ENCODE measurements around the gene AUP1.

Gene AUP1

GRCh38 chr2:74502147-74502719 is 27.3 kb downstream of the AUP1 start:
- POLR2A ChIA-PET, result interaction anchor here (1.3 to 2.9 kb wide), 3 partner anchors 8 to 29 kb away, joined by 3 to 18 read pairs (median 9); partner anchors contain the start of genes CCDC142 and TTC31
- CTCF ChIA-PET, result no interaction called here
- peak; percentile 23 for DNase-seq (ENCODE audit: extremely low spot score)
- TF ChIP-seq FOXA1 (IDR thresholded peaks at IDR 0.05) (no peak), SUZ12 (IDR thresholded peaks at IDR 0.05) (no peak), BHLHE40 (IDR thresholded peaks at IDR 0.05; ENCODE audit: borderline replicate concordance) (no peak), HDGF (IDR thresholded peaks at IDR 0.05; ENCODE audit: borderline replicate concordance) (no peak), PKNOX1 (IDR thresholded peaks at IDR 0.05) (no peak), ELF4 (IDR thresholded peaks at IDR 0.05) (no peak), CTBP1 (IDR thresholded peaks at IDR 0.05; ENCODE audit: borderline replicate concordance) (no peak), NFRKB (IDR thresholded peaks at IDR 0.05) (no peak), ZNF384 (IDR thresholded peaks at IDR 0.05) (no peak)

- no peak for DNase-seq (ENCODE audit: extremely low spot score)
- TF ChIP-seq HDGF (IDR thresholded peaks at IDR 0.05; ENCODE audit: borderline replicate concordance) (no peak), LEF1 (IDR thresholded peaks at IDR 0.05; ENCODE audit: borderline replicate concordance) (no peak), CTBP1 (IDR thresholded peaks at IDR 0.05; ENCODE audit: borderline replicate concordance) (no peak), FOXA1 (IDR thresholded peaks at IDR 0.05) (no peak), TARDBP (IDR thresholded peaks at IDR 0.05) (no peak), SP1 (IDR thresholded peaks at IDR 0.05) (no peak), PKNOX1 (IDR thresholded peaks at IDR 0.05) (no peak), SUZ12 (IDR thresholded peaks at IDR 0.05) (no peak), FOXM1 (IDR thresholded peaks at IDR 0.05; ENCODE audit: borderline replicate concordance) (no peak), ARNT (IDR thresholded peaks at IDR 0.05) (no peak), BHLHE40 (IDR thresholded peaks at IDR 0.05; ENCODE audit: borderline replicate concordance) (no peak), NFRKB (IDR thresholded peaks at IDR 0.05) (no peak), L3MBTL2 (conservative IDR thresholded peaks at IDR 0.05) (no peak), ZNF384 (IDR thresholded peaks at IDR 0.05) (no peak), ELF4 (IDR thresholded peaks at IDR 0.05) (no peak), FOXK2 (IDR thresholded peaks at IDR 0.05) (no peak)
- ChIA-PET POLR2A (interaction anchor here (1.0 to 2.9 kb wide), 5 partner anchors 9 to 87 kb away, joined by 3 to 18 read pairs (median 5); partner anchors contain the start of genes CCDC142 and TTC31), CTCF (interaction anchor here (0.6 kb wide), 1 partner anchor 15 kb away, joined by 5 read pairs; no protein-coding TSS in a partner anchor)
Measured at GRCh38 chr2:74501335-74502071, 28.0 kb downstream of the AUP1 start.

GRCh38 chr2:74500578-74500946 is 28.9 kb downstream of the AUP1 start:
- no peak for TF ChIP-seq ZNF384 (IDR thresholded peaks at IDR 0.05)
- TF ChIP-seq PKNOX1 (IDR thresholded peaks at IDR 0.05), result no peak
- POLR2A ChIA-PET, result interaction anchor here (1.0 to 2.9 kb wide), 5 partner anchors 10 to 88 kb away, joined by 3 to 18 read pairs (median 5); partner anchors contain the start of genes CCDC142, MRPL53 and TTC31
- CTCF ChIA-PET, result no interaction called here
- no peak for DNase-seq (ENCODE audit: extremely low spot score)

- TF ChIP-seq ARNT (IDR thresholded peaks at IDR 0.05) (no peak), CTBP1 (IDR thresholded peaks at IDR 0.05; ENCODE audit: borderline replicate concordance) (no peak), PKNOX1 (IDR thresholded peaks at IDR 0.05) (no peak), BHLHE40 (IDR thresholded peaks at IDR 0.05; ENCODE audit: borderline replicate concordance) (no peak), FOXM1 (IDR thresholded peaks at IDR 0.05; ENCODE audit: borderline replicate concordance) (no peak), HDGF (IDR thresholded peaks at IDR 0.05; ENCODE audit: borderline replicate concordance) (no peak), NFRKB (IDR thresholded peaks at IDR 0.05) (no peak), SP1 (IDR thresholded peaks at IDR 0.05) (no peak), ELF4 (IDR thresholded peaks at IDR 0.05) (no peak), FOXK2 (IDR thresholded peaks at IDR 0.05) (no peak), ZNF384 (IDR thresholded peaks at IDR 0.05) (no peak), TARDBP (IDR thresholded peaks at IDR 0.05) (no peak), FOXA1 (IDR thresholded peaks at IDR 0.05) (no peak), L3MBTL2 (conservative IDR thresholded peaks at IDR 0.05) (no peak), SUZ12 (IDR thresholded peaks at IDR 0.05) (no peak), LEF1 (IDR thresholded peaks at IDR 0.05; ENCODE audit: borderline replicate concordance) (no peak)
- no peak for DNase-seq (ENCODE audit: extremely low spot score)
- POLR2A ChIA-PET, result interaction anchor here (1.0 to 2.9 kb wide), 4 partner anchors 9 to 31 kb away, joined by 3 to 18 read pairs (median 7); partner anchors contain the start of genes CCDC142, MRPL53 and TTC31
- CTCF ChIA-PET, result no interaction called here
Measured at GRCh38 chr2:74499940-74500577, 29.4 kb downstream of the AUP1 start.

- no peak for TF ChIP-seq BHLHE40 (IDR thresholded peaks at IDR 0.05; ENCODE audit: borderline replicate concordance)
- no peak for TF ChIP-seq TARDBP (IDR thresholded peaks at IDR 0.05)
- TF ChIP-seq CTBP1 (IDR thresholded peaks at IDR 0.05; ENCODE audit: borderline replicate concordance), result no peak
- no peak for TF ChIP-seq SUZ12 (IDR thresholded peaks at IDR 0.05)
- ChIA-PET CTCF (no interaction called here), POLR2A (no interaction called here)
- DNase-seq (ENCODE audit: extremely low spot score), result no peak
Measured at GRCh38 chr2:74499267-74499939, 30.1 kb downstream of the AUP1 start, which contains the start of gene LBX2. Gene LBX2 (minus strand): TSS chr2:74499603. CDS start chr2:74499537, 66 bp downstream.
